Stimulated activated CD4-positive, alpha-beta T cell treated with anti-CD3 and anti-CD28 coated beads, Interleukin-4, amount 100 ng/mL, for 48 hours (primary cell): Measurements from ENCODE around the gene PPM1A.
"Not testable (repeated sequence)": the region's sequence is repeated elsewhere in the genome, so short reads cannot be mapped to it uniquely, and the experiment has no call there.

ENCODE experiments used
- DNase-seq, 2 donors: peaks; one replicate each; pipeline ENCODE4 v3.0.0-alpha.2; 2020; ENCODE audit warnings: low read depth in 2 of 2

Gene PPM1A

DNA sequence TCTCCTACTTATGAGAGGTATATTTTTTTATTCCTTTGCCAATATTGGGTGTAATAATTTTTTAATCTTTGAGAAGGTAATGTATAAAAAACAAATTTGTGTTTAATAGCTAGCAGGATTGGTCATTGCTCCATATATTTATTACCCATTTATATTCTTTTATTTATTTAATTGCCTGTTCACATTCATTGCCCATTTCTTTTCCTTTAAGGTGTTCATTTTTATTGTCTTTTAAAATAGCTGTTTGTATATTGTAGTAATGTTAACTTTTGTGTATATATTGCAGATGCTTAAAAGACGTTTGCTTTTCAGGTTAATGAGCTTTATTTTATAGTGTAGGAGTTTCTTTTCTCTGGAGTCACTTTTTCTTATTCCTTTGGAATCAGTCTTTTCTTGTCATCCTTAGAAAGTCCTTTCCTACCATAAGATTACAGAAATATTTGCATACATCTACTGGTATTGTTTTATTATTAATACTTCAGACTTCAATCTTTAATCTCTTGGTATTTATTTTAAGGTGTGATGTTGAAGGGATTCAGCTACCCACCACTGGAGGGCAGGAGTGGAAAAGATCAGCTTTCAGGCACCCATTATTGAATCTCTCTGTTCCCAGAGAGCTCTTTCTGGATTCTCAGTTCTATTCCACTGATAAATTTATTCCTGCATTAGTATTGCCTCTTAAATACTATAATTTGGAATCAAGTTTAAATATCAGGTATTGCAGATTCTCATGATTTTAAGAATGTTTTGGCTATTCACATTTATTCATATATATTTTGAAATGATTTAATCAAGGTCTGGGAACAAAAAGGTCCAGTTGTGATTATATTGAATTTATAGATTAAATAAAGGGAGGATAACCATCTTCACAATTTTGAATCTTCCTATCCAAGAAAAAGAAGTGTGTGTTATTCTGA is 17.3 kb downstream of the PPM1A start:
- DNase-seq: no peak

DNA sequence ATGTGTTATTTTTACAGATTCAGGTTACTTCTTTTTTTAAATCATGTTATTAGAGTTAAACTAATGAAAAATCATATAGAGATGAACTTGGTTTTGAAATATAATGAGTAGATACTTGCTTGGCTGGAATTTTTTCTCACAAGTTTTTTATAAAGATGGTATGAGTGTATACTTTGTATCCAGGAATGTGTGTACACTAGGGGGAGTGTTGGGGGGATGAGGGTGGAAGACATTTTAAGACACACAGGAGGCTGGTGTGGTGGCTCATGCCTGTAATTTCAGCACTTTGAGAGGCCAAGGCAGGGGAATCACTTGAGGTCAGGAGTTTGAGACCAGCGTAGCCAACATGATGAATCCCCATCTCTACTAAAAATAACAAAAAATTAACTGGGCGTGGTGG is 23.2 kb downstream of the PPM1A start:
- DNase-seq: no peak

DNA sequence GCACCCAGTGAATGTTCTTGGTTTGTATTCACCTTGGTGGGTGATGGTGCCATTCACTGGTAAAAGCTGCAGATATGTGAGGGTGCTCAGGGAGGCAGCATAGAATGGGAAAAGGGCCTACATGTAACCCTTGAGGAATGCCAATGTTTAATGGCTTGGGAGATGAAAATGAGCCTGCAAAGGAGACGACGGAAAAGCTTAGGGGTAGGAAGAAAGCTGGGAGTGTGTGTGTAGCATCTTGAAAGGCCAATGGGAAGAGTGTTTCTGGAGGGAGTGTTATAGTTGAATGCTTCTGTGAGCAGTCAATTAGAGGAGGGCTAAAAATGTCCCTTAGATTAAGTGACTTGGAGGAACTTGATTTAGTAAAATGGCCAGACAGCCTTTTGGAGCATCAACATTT is 24.9 kb downstream of the PPM1A start:
- DNase-seq: no peak

DNA sequence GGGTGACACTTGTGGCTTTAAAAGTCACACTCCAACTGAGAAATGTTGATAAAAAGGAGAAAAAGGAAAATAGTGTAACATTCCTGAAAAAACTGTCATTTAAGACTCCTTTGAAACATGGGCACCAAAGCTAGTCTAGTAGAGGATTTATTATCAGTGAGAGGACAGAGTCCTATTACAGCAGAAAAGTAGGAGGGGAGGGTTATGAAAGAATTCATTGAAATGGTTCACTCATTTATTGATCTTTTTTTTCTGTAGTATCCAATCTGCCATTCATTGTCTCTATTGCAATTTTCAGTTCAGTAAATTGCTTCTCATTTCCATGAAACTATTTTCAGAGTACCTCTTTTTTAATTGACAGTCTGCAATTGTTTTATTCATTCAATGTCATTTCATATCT is 25.4 kb downstream of the PPM1A start:
- DNase-seq: no peak

DNA sequence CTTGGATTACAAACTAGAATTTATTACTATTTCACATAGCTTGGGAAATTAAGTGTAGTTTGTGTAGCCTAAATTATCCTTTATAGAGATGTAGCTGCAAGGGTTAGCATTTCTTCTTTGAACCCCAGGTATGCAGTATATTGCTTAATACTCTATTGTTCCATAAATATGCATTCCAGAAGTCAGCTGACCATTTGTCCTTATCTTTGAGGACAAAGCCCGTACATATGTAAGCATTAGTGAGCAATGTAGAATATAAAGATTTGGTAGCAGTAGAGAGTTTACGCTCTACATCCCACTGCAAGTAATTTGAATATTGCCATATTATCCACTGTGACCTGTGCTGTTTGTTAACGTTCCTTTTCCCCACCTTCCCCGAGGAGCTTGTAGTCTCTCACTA is 26.9 kb downstream of the PPM1A start:
- no peak for DNase-seq

DNA sequence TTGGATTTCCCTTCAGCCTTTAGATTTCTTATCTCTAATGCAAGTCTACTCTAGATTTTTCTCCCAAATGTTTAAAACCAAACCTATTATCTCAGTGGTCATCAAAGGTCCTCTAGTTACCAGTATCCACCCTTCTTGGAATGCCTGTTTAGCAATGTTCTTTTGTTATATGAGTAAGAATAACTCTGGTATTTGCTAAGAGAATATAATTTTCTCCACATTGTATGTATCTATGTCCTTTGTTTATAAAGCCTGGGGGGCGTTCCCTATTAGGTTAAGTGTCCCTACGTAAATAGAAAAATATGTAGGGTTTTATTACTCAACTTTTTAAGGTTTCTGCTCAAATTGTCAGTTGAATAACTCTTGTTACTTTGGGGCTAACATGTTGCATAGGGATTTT is 27.3 kb downstream of the PPM1A start:
- DNase-seq: no peak

DNA sequence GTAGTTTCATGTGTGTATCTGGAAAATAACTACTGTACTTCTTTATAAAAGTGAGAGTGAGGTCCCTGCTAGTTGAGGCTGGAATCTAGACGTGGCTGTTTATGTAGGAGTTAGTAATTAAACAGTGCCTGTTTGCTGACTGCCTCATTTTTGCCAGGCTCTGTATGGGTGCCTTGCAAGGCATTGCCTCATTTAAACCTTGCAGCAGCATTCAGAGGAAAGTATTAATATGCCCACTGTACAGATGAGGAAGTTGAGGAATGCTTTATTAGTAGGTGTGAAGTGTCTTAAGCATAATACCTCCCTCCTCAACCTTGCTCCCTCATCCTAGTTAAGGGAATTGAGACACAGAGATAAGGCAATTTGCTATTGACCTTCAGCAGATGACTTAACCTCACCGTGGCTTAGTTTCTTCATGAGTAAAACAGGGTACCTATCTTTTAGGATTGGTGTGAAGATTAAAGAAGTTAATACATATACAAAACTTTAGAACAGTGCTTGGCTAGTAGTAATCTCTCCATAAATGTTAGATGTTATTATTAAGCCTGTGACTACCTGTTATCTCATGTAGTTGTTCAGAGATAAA is 28.7 kb downstream of the PPM1A start:
- no peak for DNase-seq

DNA sequence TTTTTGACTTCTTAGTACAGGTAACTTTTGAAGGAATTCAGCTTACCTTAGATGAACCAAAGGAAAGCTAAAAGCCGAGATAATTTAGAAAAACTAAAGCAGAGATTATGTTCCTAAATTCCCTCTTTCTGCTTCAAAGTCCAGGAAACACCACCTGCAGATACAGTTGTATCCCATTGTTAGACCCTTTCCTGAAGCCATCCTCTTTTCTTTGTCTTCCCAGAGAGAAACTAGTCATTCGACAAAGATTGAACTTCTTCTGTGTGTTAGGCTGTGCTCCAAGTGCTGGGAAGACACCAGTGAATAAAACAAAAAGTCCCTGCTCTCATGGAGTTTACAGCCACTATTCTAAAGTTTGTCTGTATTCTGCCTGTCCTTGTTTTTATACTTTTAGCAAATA is 29.3 kb downstream of the PPM1A start:
- no peak for DNase-seq

DNA sequence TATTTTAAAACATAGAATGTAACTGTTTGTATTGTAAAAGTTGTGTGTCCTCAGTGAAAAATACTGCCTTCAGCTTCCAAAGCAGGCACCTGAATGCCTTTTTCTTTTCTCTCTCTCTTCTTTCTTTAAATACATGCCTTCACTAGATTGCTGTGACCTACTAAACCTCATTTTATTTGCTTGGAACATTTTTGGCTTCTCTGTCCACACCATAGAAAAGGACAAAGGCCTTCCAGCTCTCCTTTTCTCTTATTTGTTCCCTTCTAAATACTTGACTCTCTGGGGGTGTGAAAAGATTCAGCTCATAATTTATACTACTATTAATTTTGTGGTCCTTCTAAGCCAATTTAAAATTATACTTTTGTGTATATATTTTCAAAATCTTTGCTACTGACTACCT is 38.4 kb downstream of the PPM1A start:
- no peak for DNase-seq

DNA sequence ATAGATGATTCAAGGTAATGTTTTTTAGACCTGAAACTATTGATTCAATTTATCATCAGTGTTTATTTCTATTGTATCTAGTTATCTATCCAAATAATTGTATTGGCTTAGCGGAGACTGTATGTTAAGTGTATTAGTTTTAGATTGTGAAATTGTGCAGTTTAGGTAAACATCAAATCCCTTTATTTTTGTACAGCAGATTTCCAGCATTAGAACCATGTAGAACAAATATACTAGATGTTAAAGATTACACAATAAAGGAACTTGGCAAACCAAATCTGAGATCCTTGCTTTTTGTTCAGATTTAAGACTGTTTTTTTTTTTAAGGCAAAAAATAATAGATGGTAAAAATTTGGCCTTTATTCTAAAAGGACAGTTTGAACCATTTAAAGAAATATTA is 39.3 kb downstream of the PPM1A start:
- DNase-seq: no peak

DNA sequence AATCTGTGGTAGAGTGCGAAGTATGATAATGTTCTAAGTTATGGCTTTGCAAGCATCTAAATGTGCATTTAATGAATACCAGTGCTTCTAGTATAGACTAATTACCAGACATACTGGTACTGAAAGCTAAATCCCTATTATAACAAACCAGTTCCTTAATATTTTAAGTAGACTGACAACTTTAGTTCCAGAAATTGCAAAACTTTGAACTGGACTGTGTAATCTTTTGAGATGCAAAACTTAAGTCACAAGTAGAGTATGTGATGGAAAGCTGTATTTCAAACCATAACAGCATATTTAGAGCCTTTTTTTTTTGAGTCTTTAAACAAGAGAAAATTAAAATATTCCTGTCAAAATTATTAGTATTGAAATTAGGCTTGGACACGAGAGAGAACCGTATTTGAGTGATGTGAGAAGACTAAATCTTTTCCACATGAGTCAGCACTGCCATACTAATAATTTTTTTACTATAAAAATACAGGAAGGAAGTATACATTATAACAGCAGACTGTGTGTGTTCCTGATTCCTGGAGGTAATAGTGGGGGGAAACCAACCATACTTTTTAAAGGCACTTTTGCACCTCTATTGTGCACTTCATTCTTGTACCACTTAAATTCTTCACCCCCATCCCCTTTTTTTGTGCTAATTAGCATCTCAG is 45.5 kb downstream of the PPM1A start:
- no peak for DNase-seq

DNA sequence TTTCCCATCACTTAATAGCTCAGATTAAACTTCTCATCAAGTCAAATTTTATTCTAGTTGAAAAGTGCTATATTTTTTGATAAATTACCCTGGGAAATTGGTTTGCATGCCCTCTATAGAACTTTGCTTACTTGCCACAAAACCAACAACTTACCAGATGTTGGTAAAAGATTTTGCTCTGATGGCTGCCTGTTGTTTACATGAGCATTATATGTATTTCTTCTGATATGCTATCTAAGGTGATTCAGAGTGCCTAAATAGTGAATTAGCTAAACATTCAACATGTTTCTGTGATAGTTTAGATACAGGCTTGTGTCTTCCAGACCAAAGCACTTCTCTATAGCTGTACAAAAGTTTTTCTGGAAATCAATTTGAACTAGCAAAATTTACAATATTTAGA is 51.0 kb downstream of the PPM1A start:
- no peak for DNase-seq

DNA sequence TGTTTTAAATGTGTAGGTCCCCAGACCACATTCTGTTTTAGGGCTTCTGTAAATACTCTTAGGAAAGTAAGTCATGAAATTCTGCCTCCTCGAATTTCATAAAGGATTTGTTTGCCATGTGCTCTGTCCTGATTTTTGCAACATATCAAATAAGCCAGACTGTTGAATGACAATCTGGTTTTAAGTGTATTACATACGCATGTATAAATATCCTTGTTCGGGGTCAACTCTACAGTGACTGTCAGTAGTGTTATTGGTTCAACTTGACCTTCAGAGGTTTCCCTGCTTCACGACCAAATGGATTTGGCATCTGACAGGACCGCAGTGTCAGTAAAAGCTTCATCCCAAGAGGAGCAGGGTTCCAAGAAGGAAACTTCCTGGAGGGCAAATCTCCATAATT is 52.7 kb downstream of the PPM1A start:
- no peak for DNase-seq

DNA sequence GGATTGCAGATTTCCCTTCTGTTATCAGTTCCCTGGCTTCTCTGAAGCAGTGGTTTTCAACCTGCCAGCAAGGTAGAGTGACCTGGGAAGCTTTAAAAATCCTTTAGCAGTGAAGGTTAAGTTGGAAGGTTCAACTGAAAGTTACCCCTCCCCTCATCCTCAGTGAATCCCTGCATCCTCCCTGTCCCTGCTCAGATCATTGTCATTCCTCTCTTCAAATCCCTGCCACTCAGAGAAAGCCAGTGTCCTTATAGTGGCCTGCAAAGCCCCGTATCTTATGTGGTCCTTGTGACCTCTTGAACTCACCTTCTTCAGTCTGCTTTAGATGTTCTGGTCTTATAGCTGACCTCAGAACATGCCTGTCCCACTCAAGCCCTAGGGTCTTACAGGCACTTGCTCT is 53.6 kb downstream of the PPM1A start:
- no peak for DNase-seq

DNA sequence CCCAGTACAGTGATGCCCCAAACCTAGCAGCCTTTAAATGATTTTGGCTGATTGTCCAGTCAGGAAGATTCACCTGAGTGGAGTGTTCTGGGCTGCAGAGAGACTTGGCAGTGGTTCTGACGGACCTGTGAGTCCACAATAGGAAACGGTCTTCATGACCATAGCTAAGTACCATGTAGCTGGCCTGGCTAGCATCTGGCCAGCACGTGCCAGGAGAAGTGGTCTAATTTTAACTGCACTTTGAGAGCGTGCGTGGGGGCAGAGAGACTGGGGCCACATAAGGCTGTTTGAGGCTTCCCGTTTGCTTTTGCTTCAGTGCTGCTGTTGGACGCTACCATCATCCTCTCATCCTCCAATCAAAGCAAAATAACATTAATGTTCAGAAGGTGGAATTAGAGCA is 54.7 kb downstream of the PPM1A start:
- DNase-seq: no peak

DNA sequence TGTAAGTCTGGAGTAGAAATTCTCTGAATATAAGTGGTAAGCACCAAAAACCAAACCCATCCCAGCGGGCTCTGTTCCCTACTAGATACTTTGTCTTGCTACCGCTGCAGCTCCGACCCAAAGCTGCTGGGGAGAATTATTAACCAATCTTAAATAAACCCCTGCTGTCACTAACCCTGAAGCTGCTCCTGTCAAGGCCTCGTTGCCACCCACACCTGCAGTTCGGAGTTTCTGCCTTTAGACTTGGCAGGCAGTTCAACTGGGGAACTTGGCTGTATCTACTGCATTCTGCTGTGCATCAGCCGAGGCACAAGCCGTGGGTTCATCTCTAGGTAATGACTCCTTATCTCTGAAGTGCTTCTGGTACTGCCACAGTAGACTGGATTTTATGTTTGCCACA is 55.5 kb downstream of the PPM1A start:
- DNase-seq: no peak

DNA sequence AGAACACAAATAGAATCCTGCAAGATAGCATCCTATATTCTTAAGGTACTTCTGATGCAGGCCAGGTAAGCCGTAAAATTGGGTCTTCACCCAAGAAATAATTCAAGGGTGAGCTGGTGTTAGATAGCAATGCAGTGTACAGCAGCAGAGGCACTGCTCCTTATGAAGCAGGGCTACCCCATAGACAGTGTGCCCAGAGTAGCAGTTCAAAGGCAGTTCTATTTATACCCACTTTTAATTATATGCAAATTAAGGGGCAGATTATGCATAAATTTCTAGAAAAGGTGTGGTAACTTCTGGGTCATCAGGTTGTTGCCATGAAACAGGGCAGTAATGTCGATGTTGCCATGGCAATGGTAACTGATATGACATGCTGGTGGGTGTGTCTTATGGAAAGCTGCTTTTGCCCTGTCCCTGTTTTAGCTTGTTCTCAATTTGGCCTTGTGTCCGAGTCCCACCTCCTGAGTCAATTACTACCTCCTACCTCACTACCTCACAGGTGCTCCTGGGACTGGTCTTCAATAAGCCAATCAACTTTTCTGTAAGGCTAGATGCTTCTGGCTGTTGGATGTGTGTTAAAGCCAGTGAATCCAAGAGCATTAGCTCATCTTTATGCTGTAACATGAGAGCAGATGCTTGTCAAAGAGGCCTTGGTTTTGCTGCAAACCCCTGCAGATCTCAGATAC is 61.0 kb downstream of the PPM1A start:
- no peak for DNase-seq

DNA sequence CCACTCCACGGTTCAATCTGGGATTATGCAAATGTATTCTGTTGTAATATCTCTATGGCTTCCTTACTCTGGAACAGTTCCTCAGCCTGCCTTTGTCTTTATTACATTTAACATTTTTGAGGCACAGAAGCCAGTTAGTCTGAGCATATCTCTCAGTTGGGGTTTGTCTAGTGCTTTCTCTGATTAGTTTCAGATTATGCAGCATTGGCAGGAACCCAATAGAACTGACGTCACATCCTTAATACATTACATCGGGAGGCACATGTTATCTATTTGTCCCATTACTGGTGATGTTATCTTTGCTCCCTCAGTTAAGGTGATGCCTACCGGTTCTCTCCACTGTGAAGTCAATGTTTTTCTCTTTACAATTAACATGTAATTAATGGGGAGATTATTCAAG is 62.4 kb downstream of the PPM1A start:
- DNase-seq: no peak

DNA sequence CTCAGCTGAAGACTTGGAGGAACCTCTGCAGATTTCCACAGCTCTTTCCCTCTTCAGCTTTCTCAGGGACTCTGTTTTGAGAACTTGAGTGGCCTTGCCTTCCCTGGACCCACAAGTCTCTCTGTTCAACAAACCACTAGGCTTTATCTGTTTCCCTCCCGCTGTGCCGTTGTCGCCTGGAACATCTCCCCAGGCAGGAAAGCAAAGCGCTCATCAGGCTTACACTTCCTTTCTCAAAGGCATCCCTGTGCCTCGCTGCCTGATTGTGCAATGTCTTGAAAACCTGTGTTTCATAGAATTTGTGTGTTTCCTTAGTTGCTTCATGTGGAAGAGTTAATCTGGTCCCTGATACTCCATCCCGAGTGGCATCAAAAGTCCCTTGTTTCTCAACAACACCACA is 64.1 kb downstream of the PPM1A start:
- DNase-seq: no peak

DNA sequence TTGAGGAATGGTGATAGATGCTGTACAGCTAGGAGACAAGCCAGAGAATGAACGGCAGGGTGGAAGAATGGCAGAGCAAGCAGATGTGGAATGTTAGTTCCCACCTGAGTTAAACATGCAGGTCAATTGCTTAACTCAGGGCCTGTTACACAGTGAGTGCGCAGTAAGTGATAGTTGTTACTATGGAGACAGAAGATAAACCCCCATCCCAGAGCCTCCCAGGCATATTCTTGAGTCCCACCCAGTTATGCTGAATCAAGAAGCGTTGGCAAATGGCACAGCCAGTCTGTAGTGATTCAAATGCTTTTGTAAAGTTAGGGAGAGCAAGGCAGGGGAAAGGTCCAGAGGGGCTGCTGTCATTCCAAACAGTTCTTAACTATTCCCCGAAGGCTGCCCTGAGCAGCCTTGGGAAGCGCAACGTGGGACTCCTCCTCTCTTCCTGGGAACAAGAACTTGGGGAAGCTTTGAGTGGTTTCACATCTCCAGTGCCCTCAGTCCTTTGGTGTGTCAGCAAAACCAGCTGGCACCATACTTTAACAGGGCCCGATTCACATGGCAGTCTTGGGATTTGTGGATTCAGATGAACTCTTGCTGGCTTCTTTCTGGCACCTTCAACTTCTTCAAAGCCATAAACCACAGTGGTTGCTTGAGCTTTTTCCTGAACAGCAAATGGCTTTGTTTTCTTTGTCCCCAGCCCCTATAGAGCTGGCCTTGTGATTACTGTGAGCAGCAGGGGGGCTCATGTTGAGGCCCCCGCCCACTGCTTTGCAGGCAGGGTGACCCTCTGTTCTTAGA is 66.4 kb downstream of the PPM1A start:
- DNase-seq: no peak

DNA sequence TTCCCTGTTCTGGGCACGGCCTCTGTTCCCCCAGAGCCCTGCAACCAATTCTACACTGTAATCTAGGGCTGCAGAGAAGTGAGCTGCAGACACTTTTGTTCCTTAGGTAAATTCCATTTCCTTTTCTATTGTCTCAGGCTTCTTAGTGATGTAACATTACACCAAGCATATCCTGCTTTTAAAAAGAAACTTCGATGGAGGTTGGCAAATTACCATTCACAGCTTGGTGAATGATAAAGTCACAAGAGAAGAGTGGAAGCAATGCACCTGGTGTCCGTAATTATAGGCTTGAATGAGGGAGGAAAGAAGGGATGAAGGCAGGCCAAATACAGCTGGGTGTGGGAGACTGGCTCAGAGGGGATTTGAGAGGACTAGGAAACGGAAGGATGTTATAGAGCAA is 68.6 kb downstream of the PPM1A start:
- DNase-seq: no peak

DNA sequence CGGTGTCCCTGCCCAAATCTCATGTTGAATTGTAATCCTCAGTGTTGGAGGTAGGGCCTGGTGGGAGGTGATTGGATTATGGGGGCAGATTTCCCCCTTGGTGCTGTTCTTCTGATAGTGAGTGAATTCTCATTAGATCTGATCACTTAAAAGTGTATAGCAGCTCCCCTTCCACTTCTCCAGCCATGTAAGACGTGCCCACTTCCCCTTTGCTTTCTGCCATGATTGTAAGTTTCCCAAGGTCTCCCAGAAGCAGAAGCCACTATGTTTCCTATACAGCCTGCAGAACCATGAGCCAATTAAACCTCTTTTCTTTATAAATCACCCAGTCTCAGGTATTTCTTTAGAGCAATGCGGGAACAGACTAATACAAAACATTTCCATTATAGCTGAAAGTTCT is 71.8 kb downstream of the PPM1A start:
- not testable (repeated sequence) for DNase-seq
